ENCODE results near the gene DDB1. TPM values are rescaled to one million over a fixed set of nuclear protein-coding genes. Genes with fewer than 3 reads are reported as not detected.

Gene DDB1
- total RNA-seq, 2 donors from 2014 or later, result 221 to 244 TPM

- H3K27ac Mint-ChIP-seq, result no peak overlapping the region
- ATAC-seq (no peak), DNase-seq (ENCODE audit: low spot score in 2 of 2) (no peak)
- no peaks in the 10 kb centered on the region for H3K9me3 Mint-ChIP-seq
- H3K36me3 Mint-ChIP-seq, result no peaks in the 10 kb centered on the region
These were observed 11.2 kb upstream of the DDB1 start for GRCh38 chr11:61343792-61344745.

GRCh38 chr11:61342207-61342803 is 9.4 kb upstream of the DDB1 start:
- no peak for ATAC-seq
- DNase-seq (ENCODE audit: low spot score in 2 of 2), result no peak
- peaks cover 0 to 5% of the 10 kb centered on the region in 2 donors for H3K36me3 Mint-ChIP-seq
- peak overlapping the region in 1 of 2 donors; percentile 92 for H3K27ac Mint-ChIP-seq
- H3K9me3 Mint-ChIP-seq, result no peaks in the 10 kb centered on the region

GRCh38 chr11:61341706-61342105 is 8.8 kb upstream of the DDB1 start:
- peak overlapping the region in 1 of 2 donors; percentile 92 for H3K27ac Mint-ChIP-seq
- ATAC-seq (no peak), DNase-seq (ENCODE audit: low spot score in 2 of 2) (no peak)
- H3K36me3 Mint-ChIP-seq, result peaks cover 0 to 5% of the 10 kb centered on the region in 2 donors
- no peaks in the 10 kb centered on the region for H3K9me3 Mint-ChIP-seq

- no peak for ATAC-seq
- no peaks in the 10 kb centered on the region for H3K9me3 Mint-ChIP-seq
These were observed 8.1 kb upstream of the DDB1 start for GRCh38 chr11:61340979-61341378.

GRCh38 chr11:61339490-61339878 is 6.6 kb upstream of the DDB1 start:
- H3K27ac Mint-ChIP-seq, result no peak overlapping the region
- DNase-seq (ENCODE audit: low spot score in 2 of 2) (no peak), ATAC-seq (no peak)
- peaks cover 0 to 5% of the 10 kb centered on the region in 2 donors for H3K36me3 Mint-ChIP-seq
- H3K9me3 Mint-ChIP-seq, result no peaks in the 10 kb centered on the region

More at GRCh38 chr11:61340979-61341378, 8.1 kb upstream of the DDB1 start:
- H3K36me3 Mint-ChIP-seq, result peaks cover 0 to 5% of the 10 kb centered on the region in 2 donors
- H3K27ac Mint-ChIP-seq, result peak overlapping the region in 1 of 2 donors; percentile 45
- no peak for DNase-seq (ENCODE audit: low spot score in 2 of 2)

- ATAC-seq, result no peak
- Mint-ChIP-seq H3K27ac (no peak overlapping the region), H3K36me3 (peaks cover 0 to 5% of the 10 kb centered on the region in 2 donors), H3K9me3 (no peaks in the 10 kb centered on the region)
- no peak for DNase-seq (ENCODE audit: low spot score in 2 of 2)
These were observed 6.0 kb upstream of the DDB1 start for GRCh38 chr11:61338783-61339489.

- ATAC-seq, result no peak
- H3K9me3 Mint-ChIP-seq, result no peaks in the 10 kb centered on the region
- H3K27ac Mint-ChIP-seq, result peak overlapping the region in 1 of 2 donors; percentile 33
- peaks cover 7 to 8% of the 10 kb centered on the region in 2 donors for H3K36me3 Mint-ChIP-seq
- no peak for DNase-seq (ENCODE audit: low spot score in 2 of 2)
These were observed 5.0 kb upstream of the DDB1 start for GRCh38 chr11:61337706-61338470.

- Mint-ChIP-seq H3K27ac (peak overlapping the region; percentile 74 to 83), H3K9me3 (no peaks in the 10 kb centered on the region), H3K36me3 (peaks cover 22 to 23% of the 10 kb centered on the region in 2 donors)
- peak; percentile 64 to 67 for ATAC-seq
- peak; percentile 86 to 89 for DNase-seq (ENCODE audit: low spot score in 2 of 2)
These were observed 3.4 kb upstream of the DDB1 start for GRCh38 chr11:61336171-61336935.

- no peak for ATAC-seq
- no peak for DNase-seq (ENCODE audit: low spot score in 2 of 2)
- peaks cover 28 to 33% of the 10 kb centered on the region in 2 donors for H3K36me3 Mint-ChIP-seq
- peak overlapping the region in 1 of 2 donors; percentile 83 for H3K27ac Mint-ChIP-seq
- no peaks in the 10 kb centered on the region for H3K9me3 Mint-ChIP-seq
These were observed 2.4 kb upstream of the DDB1 start for GRCh38 chr11:61335355-61335710.

GRCh38 chr11:61334434-61335354 is 1.8 kb upstream of the DDB1 start:
- Mint-ChIP-seq H3K36me3 (peaks cover 28 to 39% of the 10 kb centered on the region in 2 donors), H3K27ac (peak overlapping the region; percentile 96 to 99), H3K9me3 (no peaks in the 10 kb centered on the region)
- no peak for DNase-seq (ENCODE audit: low spot score in 2 of 2)
- ATAC-seq, result no peak

- Mint-ChIP-seq H3K27ac (peak overlapping the region; percentile 96 to 99), H3K36me3 (peaks cover 34 to 47% of the 10 kb centered on the region in 2 donors), H3K9me3 (no peaks in the 10 kb centered on the region)
- ATAC-seq, result no peak
- DNase-seq (ENCODE audit: low spot score in 2 of 2), result peak in 1 of 2 donors; percentile 18
These were observed 887 bp upstream of the DDB1 start for GRCh38 chr11:61333550-61334433.

GRCh38 chr11:61332281-61332796 is 566 bp downstream of the DDB1 start:
- H3K36me3 Mint-ChIP-seq, result peaks cover 29 to 47% of the 10 kb centered on the region in 2 donors
- peak overlapping the region; percentile 96 to 99 for H3K27ac Mint-ChIP-seq
- DNase-seq (ENCODE audit: low spot score in 2 of 2) (no peak), ATAC-seq (peak in 1 of 2 donors; percentile 15)
- no peaks in the 10 kb centered on the region for H3K9me3 Mint-ChIP-seq

- peaks cover 29 to 47% of the 10 kb centered on the region in 2 donors for H3K36me3 Mint-ChIP-seq
- no peaks in the 10 kb centered on the region for H3K9me3 Mint-ChIP-seq
- ATAC-seq (no peak), DNase-seq (ENCODE audit: low spot score in 2 of 2) (no peak)
- H3K27ac Mint-ChIP-seq, result peak overlapping the region; percentile 96 to 99
These were observed 1.3 kb downstream of the DDB1 start for GRCh38 chr11:61331651-61332050.

- ATAC-seq, result no peak
- Mint-ChIP-seq H3K27ac (no peak overlapping the region), H3K36me3 (peaks cover 29 to 47% of the 10 kb centered on the region in 2 donors), H3K9me3 (no peaks in the 10 kb centered on the region)
- DNase-seq (ENCODE audit: low spot score in 2 of 2), result no peak
These were observed 3.0 kb downstream of the DDB1 start for GRCh38 chr11:61329871-61330270.

Data from activated naive CD4-positive, alpha-beta T cell treated with anti-CD3 and anti-CD28 coated beads, Interleukin-2, amount 50 U/mL, for 72 hours (primary cell).